ENCODE results near the gene PDE4A. TPM values are rescaled to one million over a fixed set of nuclear protein-coding genes. Genes with fewer than 3 reads are reported as not detected.

The PDE4A gene
- total RNA-seq, 1 donor from 2014 or later, result 18.8 TPM

DNA sequence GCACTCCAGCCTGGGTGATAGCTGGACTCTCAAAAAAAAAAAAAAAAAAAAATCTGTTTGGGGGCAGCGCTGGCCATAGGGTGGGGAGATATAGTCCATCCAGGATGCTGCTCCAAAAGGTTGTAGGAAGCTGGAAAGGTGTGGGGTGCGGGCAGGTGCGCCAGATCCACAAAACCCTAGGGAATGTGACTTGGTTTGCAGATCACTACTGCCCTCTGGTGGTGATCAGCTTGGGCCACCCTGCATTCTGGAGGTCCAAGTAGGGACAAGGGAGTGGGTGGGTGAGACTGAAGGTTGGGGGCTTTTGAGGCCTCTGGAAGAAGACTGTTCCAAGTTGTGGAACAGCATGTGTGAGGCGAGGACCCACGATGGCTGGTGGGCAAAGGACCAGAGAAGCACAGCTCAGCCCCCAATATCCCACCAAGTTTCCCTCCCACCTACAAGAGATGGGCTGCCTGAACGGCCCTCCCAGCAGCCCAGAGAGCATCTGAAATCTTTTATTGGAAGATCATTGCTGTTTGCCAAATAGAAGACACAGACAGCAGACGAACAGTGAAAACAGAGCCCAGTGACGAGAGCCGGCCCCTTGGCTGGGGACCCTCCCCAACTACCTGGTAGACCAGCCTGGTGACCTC lies 29.6 kb upstream of the PDE4A start:
- peak; percentile 83 for TF ChIP-seq CTCF (IDR thresholded peaks at IDR 0.05)
- no peak overlapping the region for H3K4me3 Mint-ChIP-seq (ENCODE audit: unreplicated experiment)
- H3K27ac Mint-ChIP-seq (ENCODE audit: unreplicated experiment), result peak overlapping the region; percentile 80
- DNase-seq (ENCODE audit: low spot score), result no peak
- H3K27me3 Mint-ChIP-seq (ENCODE audit: low read depth), result no peaks in the 10 kb centered on the region
- H3K4me1 Mint-ChIP-seq (ENCODE audit: low read depth), result no peaks in the 10 kb centered on the region
- no peaks in the 10 kb centered on the region for H3K9me3 Mint-ChIP-seq (ENCODE audit: low read depth)
- peaks cover 10% of the 10 kb centered on the region for H3K36me3 Mint-ChIP-seq (ENCODE audit: low read depth)

GRCh38 chr19:10392120-10392519 lies 28.2 kb upstream of the PDE4A start:
- H3K9me3 Mint-ChIP-seq (ENCODE audit: low read depth), result no peaks in the 10 kb centered on the region
- DNase-seq (ENCODE audit: low spot score), result no peak
- H3K27ac Mint-ChIP-seq (ENCODE audit: unreplicated experiment), result no peak overlapping the region
- no peaks in the 10 kb centered on the region for H3K27me3 Mint-ChIP-seq (ENCODE audit: low read depth)
- no peak overlapping the region for H3K4me3 Mint-ChIP-seq (ENCODE audit: unreplicated experiment)
- H3K36me3 Mint-ChIP-seq (ENCODE audit: low read depth), result peaks cover 13% of the 10 kb centered on the region
- H3K4me1 Mint-ChIP-seq (ENCODE audit: low read depth), result no peaks in the 10 kb centered on the region
- no peak for TF ChIP-seq CTCF (IDR thresholded peaks at IDR 0.05)

DNA sequence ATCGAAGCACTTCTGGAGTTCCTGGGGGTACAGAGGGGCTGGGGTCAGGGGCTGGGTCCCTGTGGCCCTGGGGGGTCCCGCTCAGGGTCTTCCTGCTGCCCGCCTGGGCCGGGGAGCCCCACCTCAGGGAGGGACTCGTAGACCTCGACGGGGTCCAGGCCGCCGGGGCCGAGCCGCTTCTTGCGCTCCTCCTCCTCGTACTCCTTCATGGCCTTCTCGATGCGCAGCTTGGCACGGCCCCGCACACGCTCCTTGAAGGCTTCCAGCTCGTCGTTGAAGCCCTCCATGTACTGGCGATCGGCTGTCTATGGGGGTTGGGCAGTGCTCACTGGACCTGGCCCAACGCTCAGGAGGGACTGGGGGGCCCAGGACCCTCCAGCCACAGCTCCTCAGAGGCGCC lies 27.2 kb upstream of the PDE4A start:
- Mint-ChIP-seq H3K4me3 (ENCODE audit: unreplicated experiment) (no peak overlapping the region), H3K27me3 (ENCODE audit: low read depth) (no peaks in the 10 kb centered on the region), H3K4me1 (ENCODE audit: low read depth) (peaks cover 4% of the 10 kb centered on the region), H3K9me3 (ENCODE audit: low read depth) (no peaks in the 10 kb centered on the region), H3K27ac (ENCODE audit: unreplicated experiment) (no peak overlapping the region), H3K36me3 (ENCODE audit: low read depth) (peaks cover 13% of the 10 kb centered on the region)
- no peak for DNase-seq (ENCODE audit: low spot score)
- TF ChIP-seq CTCF (IDR thresholded peaks at IDR 0.05), result no peak

DNA sequence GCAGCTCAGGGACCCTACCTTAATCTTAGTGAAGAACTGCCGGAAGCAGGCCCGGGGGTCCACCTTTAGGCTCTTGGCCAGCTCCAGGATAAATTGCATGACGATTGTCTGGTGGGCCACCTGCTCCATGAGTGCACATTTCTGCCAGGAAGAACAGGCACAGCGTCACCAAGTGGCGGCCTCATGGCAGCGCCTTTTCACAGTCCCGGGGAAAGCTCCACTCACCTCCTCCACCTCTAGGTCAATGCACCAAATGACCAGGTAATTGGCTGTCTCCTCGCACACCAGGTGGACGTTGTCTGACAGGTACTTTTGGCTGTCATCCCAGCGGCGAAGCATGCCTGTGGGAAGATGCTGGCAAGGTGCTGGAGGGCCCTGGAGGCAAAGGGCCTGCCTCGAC lies 25.3 kb upstream of the PDE4A start:
- H3K4me1 Mint-ChIP-seq (ENCODE audit: low read depth), result peaks cover 4% of the 10 kb centered on the region
- H3K36me3 Mint-ChIP-seq (ENCODE audit: low read depth), result peaks cover 13% of the 10 kb centered on the region
- DNase-seq (ENCODE audit: low spot score), result no peak
- H3K4me3 Mint-ChIP-seq (ENCODE audit: unreplicated experiment), result no peak overlapping the region
- H3K27me3 Mint-ChIP-seq (ENCODE audit: low read depth), result no peaks in the 10 kb centered on the region
- no peaks in the 10 kb centered on the region for H3K9me3 Mint-ChIP-seq (ENCODE audit: low read depth)
- no peak overlapping the region for H3K27ac Mint-ChIP-seq (ENCODE audit: unreplicated experiment)
- TF ChIP-seq CTCF (IDR thresholded peaks at IDR 0.05), result no peak

GRCh38 chr19:10395436-10395835 lies 24.9 kb upstream of the PDE4A start:
- Mint-ChIP-seq H3K36me3 (ENCODE audit: low read depth) (peaks cover 13% of the 10 kb centered on the region), H3K4me3 (ENCODE audit: unreplicated experiment) (no peak overlapping the region), H3K27me3 (ENCODE audit: low read depth) (no peaks in the 10 kb centered on the region), H3K9me3 (ENCODE audit: low read depth) (no peaks in the 10 kb centered on the region), H3K4me1 (ENCODE audit: low read depth) (peaks cover 7% of the 10 kb centered on the region), H3K27ac (ENCODE audit: unreplicated experiment) (no peak overlapping the region)
- no peak for DNase-seq (ENCODE audit: low spot score)
- TF ChIP-seq CTCF (IDR thresholded peaks at IDR 0.05), result no peak

Measured in chondrocyte (in vitro differentiated cells).